ENCODE measurements around the gene PML.

DNA sequence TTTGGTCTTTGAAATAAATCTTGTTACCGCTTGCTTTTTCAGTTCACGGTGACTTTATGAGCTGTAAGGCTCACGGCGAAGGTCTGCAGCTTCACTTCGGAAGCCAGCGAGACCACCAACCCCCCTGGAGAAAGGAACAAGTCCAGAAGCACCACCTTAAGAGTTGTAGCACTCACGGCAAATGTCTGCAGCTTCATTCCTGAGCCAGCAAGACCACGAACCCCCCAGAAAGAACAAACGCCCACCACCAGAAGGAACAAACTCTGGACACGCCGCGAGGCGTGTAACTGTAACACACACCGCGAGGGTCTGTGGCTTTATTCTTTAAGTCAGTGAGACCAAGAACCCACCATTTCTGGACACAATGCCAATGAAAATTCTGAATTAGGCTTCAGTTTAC is 59.0 kb downstream of the PML start:
- no peak for TF ChIP-seq ZNF169 (tag by site-specific recombination; IDR thresholded peaks at IDR 0.05)
- TF ChIP-seq ZNF155 (tag by site-specific recombination; IDR thresholded peaks at IDR 0.05): no peak
- no peak for TF ChIP-seq ZNF114 (tag by site-specific recombination; IDR thresholded peaks at IDR 0.05)
